Left ventricle myocardium inferior (tissue), 1 donor: ENCODE data around the gene SPATA25. TPM values are rescaled to one million over a fixed set of nuclear protein-coding genes. Genes with fewer than 3 reads are reported as not detected.
A peak's percentile ranks its signal among the peaks of the same experiment; 100 is the strongest.
"Not testable (repeated sequence)": the region's sequence is repeated elsewhere in the genome, so short reads cannot be mapped to it uniquely, and the experiment has no call there.

Experiments used
- DNase-seq: peaks from one replicate; pipeline ENCODE4 v3.0.0-alpha.2; 2020
- H3K27ac ChIP-seq: fragments of 200-600 bp; replicated peaks from 2 replicates; pipeline ENCODE4 v1.8.0; 2021
- H3K27me3 ChIP-seq: fragments of 200-600 bp; 2 replicates; pipeline ENCODE4 v1.8.0; 2021; ENCODE audit warnings: low read depth
- H3K36me3 ChIP-seq: fragments of 200-600 bp; 2 replicates; pipeline ENCODE4 v1.8.0; 2021
- H3K4me1 ChIP-seq: fragments of 200-600 bp; 2 replicates; pipeline ENCODE4 v1.8.0; 2021
- H3K4me3 ChIP-seq: fragments of 200-600 bp; 2 replicates; pipeline ENCODE4 v1.8.0; 2021; ENCODE audit warnings: mild to moderate bottlenecking, moderate library complexity
- H3K9me3 ChIP-seq: fragments of 200-600 bp; replicated peaks from 2 replicates; pipeline ENCODE4 v1.8.0; 2021
- CTCF ChIP-seq: fragments of 200-600 bp; IDR thresholded peaks from 2 replicates; pipeline ENCODE4 v1.8.0; 2021; ENCODE audit warnings: antibody characterized with exemption, mild to moderate bottlenecking, borderline replicate concordance
- intact Hi-C: fragments of 100-400 bp; cut with micrococcal nuclease; formaldehyde crosslinking; loops from one replicate; pipeline ENCODE4 v1.11.0; 2022
- total RNA-seq: library from RNA; stranded (reverse); fragmentation: NEBNext Ultra II Directional; extraction: Animal tissue kit (Norgen Biotek cat#: 25700); gene quantifications from one replicate; pipeline ENCODE4 v1.2.1, GENCODE V29; 2021
- donor health status: DM: no; HTN: yes; CAD: no; lungs with severe emphysema.

The SPATA25 gene
- total RNA-seq, 1 donor from 2014 or later: 2.4 TPM

GRCh38 chr20:45880988-45881788, 6.2 kb downstream of the SPATA25 start, which contains the start of gene ZSWIM1:
Gene ZSWIM1 (plus strand): TSS chr20:45881227. CDS start chr20:45882593, 1,366 bp downstream.
- H3K36me3 ChIP-seq: peaks cover 38% of the 10 kb centered on the region

GRCh38 chr20:45878076-45878761, 9.2 kb downstream of the SPATA25 start:
- H3K27me3 ChIP-seq: no peaks in the 10 kb centered on the region
- intact Hi-C loops: no loop called here
- no peak overlapping the region for H3K4me3 ChIP-seq
- H3K27ac ChIP-seq: peak overlapping the region; percentile 34
- H3K9me3 ChIP-seq: no peaks in the 10 kb centered on the region
- DNase-seq: no peak
- H3K4me1 ChIP-seq: peaks cover 39% of the 10 kb centered on the region
- no peak for TF ChIP-seq CTCF
- peaks cover 26% of the 10 kb centered on the region for H3K36me3 ChIP-seq

More at GRCh38 chr20:45880988-45881788, 6.2 kb downstream of the SPATA25 start, which contains the start of gene ZSWIM1:
- H3K4me1 ChIP-seq: peaks cover 48% of the 10 kb centered on the region
- no peaks in the 10 kb centered on the region for H3K27me3 ChIP-seq
- H3K4me3 ChIP-seq: peak within 1 kb of the TSS; percentile 78
- TF ChIP-seq CTCF: no peak
- H3K27ac ChIP-seq: peak within 1 kb of the TSS; percentile 88
- no peaks in the 10 kb centered on the region for H3K9me3 ChIP-seq
- peak; percentile 100 for DNase-seq
- intact Hi-C loops: no loop called here

GRCh38 chr20:45874576-45874975, 12.8 kb downstream of the SPATA25 start:
- Histone ChIP-seq H3K4me3 (no peak overlapping the region), H3K36me3 (peaks cover 23% of the 10 kb centered on the region), H3K4me1 (peaks cover 12% of the 10 kb centered on the region), H3K27me3 (no peaks in the 10 kb centered on the region), H3K27ac (no peak overlapping the region), H3K9me3 (no peaks in the 10 kb centered on the region)
- no peak for DNase-seq
- intact Hi-C loops: no loop called here
- TF ChIP-seq CTCF: no peak

- Histone ChIP-seq H3K4me1 (peaks cover 10% of the 10 kb centered on the region), H3K36me3 (peaks cover 23% of the 10 kb centered on the region)
- DNase-seq, H3K9me3 ChIP-seq, H3K4me3 ChIP-seq, H3K27ac ChIP-seq, H3K27me3 ChIP-seq, intact Hi-C loops: not testable (repeated sequence)
Observed at GRCh38 chr20:45874104-45874481, 13.3 kb downstream of the SPATA25 start.

GRCh38 chr20:45873409-45874103, 13.9 kb downstream of the SPATA25 start:
- Histone ChIP-seq H3K36me3 (peaks cover 21% of the 10 kb centered on the region), H3K27ac (no peak overlapping the region), H3K4me3 (no peak overlapping the region), H3K27me3 (no peaks in the 10 kb centered on the region), H3K4me1 (peaks cover 5% of the 10 kb centered on the region), H3K9me3 (no peaks in the 10 kb centered on the region)
- no peak for DNase-seq
- intact Hi-C loops: no loop called here
- TF ChIP-seq CTCF: no peak
